ENCODE measurements around the gene SLC25A6. TPM values are rescaled to one million over a fixed set of nuclear protein-coding genes. Genes with fewer than 3 reads are reported as not detected.
"Not testable (repeated sequence)": the region's sequence is repeated elsewhere in the genome, so short reads cannot be mapped to it uniquely, and the experiment has no call there.

SLC25A6 gene
- total and polyA plus RNA-seq, 2 experiments from 2014 or later, result 370 to 592 TPM

GRCh38 chrX:1351981-1352714 lies 39.8 kb downstream of the SLC25A6 start:
- Histone ChIP-seq H3K4me1 (ENCODE audit: low read depth) (no peaks in the 10 kb centered on the region), H3K36me3 (no peaks in the 10 kb centered on the region), H3K27me3 (no peaks in the 10 kb centered on the region), H3K27ac (no peak overlapping the region), H3K9me3 (ENCODE audit: low read depth) (no peaks in the 10 kb centered on the region), H3K4me3 (no peak overlapping the region)
- no peak for DNase-seq (ENCODE audit: low read depth in 1 of 2, low spot score in 1 of 2)
- no peak for TF ChIP-seq CTCF (IDR thresholded peaks at IDR 0.05; ENCODE audit: low read depth, low read length)

- not testable (repeated sequence) for H3K4me3 ChIP-seq; H3K4me1 ChIP-seq (ENCODE audit: low read depth); H3K27ac ChIP-seq; H3K9me3 ChIP-seq (ENCODE audit: low read depth); H3K36me3 ChIP-seq; DNase-seq (ENCODE audit: low read depth in 1 of 2, low spot score in 1 of 2); H3K27me3 ChIP-seq
Observed at GRCh38 chrX:1349606-1350005, 42.3 kb downstream of the SLC25A6 start.

GRCh38 chrX:1341545-1342184 lies 50.2 kb downstream of the SLC25A6 start:
- no peak for DNase-seq (ENCODE audit: low read depth in 1 of 2, low spot score in 1 of 2)
- Histone ChIP-seq H3K27me3 (no peaks in the 10 kb centered on the region), H3K4me1 (ENCODE audit: low read depth) (no peaks in the 10 kb centered on the region), H3K27ac (no peak overlapping the region), H3K4me3 (no peak overlapping the region), H3K36me3 (peaks cover 4% of the 10 kb centered on the region), H3K9me3 (ENCODE audit: low read depth) (no peaks in the 10 kb centered on the region)
- TF ChIP-seq CTCF (IDR thresholded peaks at IDR 0.05; ENCODE audit: low read depth, low read length), result no peak

GRCh38 chrX:1336948-1337779 lies 54.7 kb downstream of the SLC25A6 start:
- Histone ChIP-seq H3K4me3 (no peak overlapping the region), H3K27ac (peak overlapping the region; percentile 67)
- TF ChIP-seq CTCF (IDR thresholded peaks at IDR 0.05; ENCODE audit: low read depth, low read length), result no peak

GRCh38 chrX:1336331-1336943 lies 55.5 kb downstream of the SLC25A6 start, which contains the start of gene IL3RA:
TSS of gene IL3RA (plus strand) at chrX:1336785. CDS start at chrX:1341766, 4,981 bp downstream.
- Histone ChIP-seq H3K9me3 (ENCODE audit: low read depth) (no peaks in the 10 kb centered on the region), H3K27ac (peak within 1 kb of the TSS; percentile 67), H3K4me1 (ENCODE audit: low read depth) (no peaks in the 10 kb centered on the region), H3K27me3 (no peaks in the 10 kb centered on the region), H3K4me3 (no peak within 1 kb of the TSS), H3K36me3 (peaks cover 4% of the 10 kb centered on the region)
- no peak for TF ChIP-seq CTCF (IDR thresholded peaks at IDR 0.05; ENCODE audit: low read depth, low read length)
- peak; percentile 18 to 31 for DNase-seq (ENCODE audit: low read depth in 1 of 2, low spot score in 1 of 2)

More at GRCh38 chrX:1336948-1337779, 54.7 kb downstream of the SLC25A6 start:
- H3K9me3 ChIP-seq (ENCODE audit: low read depth), result no peaks in the 10 kb centered on the region
- no peaks in the 10 kb centered on the region for H3K4me1 ChIP-seq (ENCODE audit: low read depth)
- no peaks in the 10 kb centered on the region for H3K27me3 ChIP-seq
- no peak for DNase-seq (ENCODE audit: low read depth in 1 of 2, low spot score in 1 of 2)
- peaks cover 4% of the 10 kb centered on the region for H3K36me3 ChIP-seq

Other genes with a start within 250 kb of the SLC25A6 start
- not detected in 2 replicates for gene CRLF2, start 179.5 kb downstream of the SLC25A6 start, total RNA-seq
- not detected in 2 replicates for gene CRLF2, start 179.5 kb downstream of the SLC25A6 start, polyA plus RNA-seq
- gene CSF2RA, start 123.3 kb downstream of the SLC25A6 start, total RNA-seq, result 1.9 and 2.1 TPM in 2 replicates
- gene CSF2RA, start 123.3 kb downstream of the SLC25A6 start, polyA plus RNA-seq, result 2.4 TPM in 2 replicates
- 0.11 TPM in 1 of 2 replicates, not detected in the other for gene IL3RA, start 55.3 kb downstream of the SLC25A6 start, total RNA-seq
- gene IL3RA, start 55.3 kb downstream of the SLC25A6 start, polyA plus RNA-seq, result 3.4 and 5.3 TPM in 2 replicates
- 26.2 and 43.8 TPM in 2 replicates for gene ASMTL, start 60.8 kb upstream of the SLC25A6 start, total RNA-seq
- 36.5 and 62.9 TPM in 2 replicates for gene ASMTL, start 60.8 kb upstream of the SLC25A6 start, polyA plus RNA-seq
- not detected in 2 replicates for gene P2RY8, start 145.1 kb upstream of the SLC25A6 start, total RNA-seq
- 0.09 TPM in 1 of 2 replicates, not detected in the other for gene P2RY8, start 145.1 kb upstream of the SLC25A6 start, polyA plus RNA-seq
- gene AKAP17A, start 199.5 kb upstream of the SLC25A6 start, total RNA-seq, result 74.3 and 87.4 TPM in 2 replicates
- gene AKAP17A, start 199.5 kb upstream of the SLC25A6 start, polyA plus RNA-seq, result 60.9 and 99.7 TPM in 2 replicates
- not detected in 2 replicates for gene ASMT, start 222.9 kb upstream of the SLC25A6 start, total RNA-seq
- not detected in 2 replicates for gene ASMT, start 222.9 kb upstream of the SLC25A6 start, polyA plus RNA-seq